OCI-LY1 (cell line): ENCODE results near the gene AFF4.

Experiments
- H2AFZ ChIP-seq: fragments of 200-600 bp; sonication (generic), shearing (Covaris generic); 2 replicates; pipeline ENCODE4 v1.6.0; 2014; ENCODE audit warnings: antibody characterized with exemption, mild to moderate bottlenecking, low read length
- H3F3A ChIP-seq: fragments of 200-600 bp; sonication (generic), shearing (Covaris generic); 2 replicates; pipeline ENCODE4 v1.6.0; 2014; ENCODE audit warnings: mild to moderate bottlenecking, antibody characterized with exemption, low read length, moderate library complexity; ENCODE audit not compliant: insufficient read depth
- H3K27ac ChIP-seq: fragments of 200-600 bp; sonication (generic); 2 replicates; pipeline ENCODE4 v1.5.1; 2014; ENCODE audit warnings: low read length, mixed run types, mild to moderate bottlenecking, low read depth; ENCODE audit not compliant: poor library complexity, severe bottlenecking
- H3K27me3 ChIP-seq: fragments of 200-600 bp; sonication (generic); 2 replicates; pipeline ENCODE4 v1.6.0; 2014; ENCODE audit warnings: antibody characterized with exemption, mild to moderate bottlenecking, low read length, moderate library complexity; ENCODE audit not compliant: insufficient read depth
- H3K36me3 ChIP-seq: fragments of 200-600 bp; sonication (generic); 2 replicates; pipeline ENCODE4 v1.6.1; 2014; ENCODE audit warnings: mild to moderate bottlenecking, antibody characterized with exemption, low read length, moderate library complexity, mixed read lengths; ENCODE audit not compliant: insufficient read depth
- H3K4me1 ChIP-seq: fragments of 200-600 bp; sonication (generic); 2 replicates; pipeline ENCODE4 v1.5.1; 2014; ENCODE audit warnings: mild to moderate bottlenecking, low read length, moderate library complexity; ENCODE audit not compliant: insufficient read depth, severe bottlenecking
- H3K4me2 ChIP-seq: fragments of 200-600 bp; sonication (generic), shearing (Covaris generic); 2 replicates; pipeline ENCODE4 v1.6.1; 2014; ENCODE audit warnings: low read length
- H3K4me3 ChIP-seq: fragments of 200-600 bp; sonication (generic); 2 replicates; pipeline ENCODE4 v1.5.1; 2014; ENCODE audit warnings: low read length, low read depth, mild to moderate bottlenecking, mixed read lengths; ENCODE audit not compliant: poor library complexity, severe bottlenecking
- H3K79me2 ChIP-seq: fragments of 200-600 bp; shearing (Covaris generic); 2 replicates; pipeline ENCODE4 v1.6.1; 2016; ENCODE audit warnings: mixed run types, low read length, mixed read lengths; ENCODE audit not compliant: insufficient read depth
- H3K9ac ChIP-seq: fragments of 200-600 bp; sonication (generic), shearing (Covaris generic); 2 replicates; pipeline ENCODE4 v1.6.1; 2014; ENCODE audit warnings: mild to moderate bottlenecking, low read length, mixed read lengths
- H3K9me2 ChIP-seq: fragments of 200-600 bp; sonication (generic), shearing (Covaris generic); 2 replicates; pipeline ENCODE4 v1.6.1; 2014; ENCODE audit warnings: low read depth, mild to moderate bottlenecking, low read length, mixed read lengths
- H3K9me3 ChIP-seq: fragments of 200-600 bp; shearing (Covaris generic); 2 replicates; pipeline ENCODE4 v1.6.1; 2014; ENCODE audit warnings: low read length, mixed read lengths
- H4K20me1 ChIP-seq: fragments of 200-600 bp; sonication (generic), shearing (Covaris generic); 2 replicates; pipeline ENCODE4 v1.6.0; 2016; ENCODE audit warnings: mild to moderate bottlenecking, low read length; ENCODE audit not compliant: insufficient read depth
- EZH2 ChIP-seq: fragments of 200-600 bp; sonication (generic), shearing (Covaris generic); IDR thresholded peaks from 2 replicates; pipeline ENCODE4 v1.8.0; 2017; ENCODE audit warnings: borderline replicate concordance, mixed run types, mild to moderate bottlenecking, antibody characterized with exemption, low read length, moderate library complexity, mixed read lengths
- TF ChIP-seq, protein P1 (sequence below): fragments of 200-600 bp; sonication (generic), shearing (Covaris generic); IDR thresholded peaks from 2 replicates; pipeline ENCODE4 v1.5.1; 2017; ENCODE audit warnings: mild to moderate bottlenecking, antibody characterized with exemption, low read length, moderate library complexity, mixed read lengths

AFF4 gene

DNA sequence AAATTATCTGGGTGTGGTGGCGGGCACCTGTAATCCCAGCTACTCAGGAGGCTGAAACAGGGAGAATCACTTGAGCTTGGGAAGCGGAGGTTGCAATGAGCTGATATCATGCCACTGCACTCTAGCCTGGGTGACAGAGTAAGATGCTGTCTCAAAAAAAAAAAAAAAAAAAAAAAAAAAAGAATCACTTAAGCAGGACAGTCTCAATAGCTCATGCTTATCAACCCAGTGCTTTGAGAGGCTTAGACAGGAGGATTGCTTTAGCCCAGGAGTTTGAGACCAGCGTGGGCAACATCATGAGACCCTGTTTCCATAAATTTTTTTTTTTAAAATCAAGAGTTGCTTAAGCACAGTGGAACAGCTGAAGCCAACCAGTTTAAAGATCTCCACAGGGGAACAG, 47.3 kb downstream of the AFF4 start:
- Histone ChIP-seq H3F3A (no peaks in the 10 kb centered on the region), H4K20me1 (no peaks in the 10 kb centered on the region)

GRCh38 chr5:132915681-132916080, 47.8 kb downstream of the AFF4 start:
- no peak overlapping the region for H3K4me2 ChIP-seq
- no peaks in the 10 kb centered on the region for H3K9me2 ChIP-seq
- H3K36me3 ChIP-seq: peaks cover 36% of the 10 kb centered on the region
- H4K20me1 ChIP-seq: no peaks in the 10 kb centered on the region
- no peak for TF ChIP-seq EZH2
- TF ChIP-seq, protein P1, sequence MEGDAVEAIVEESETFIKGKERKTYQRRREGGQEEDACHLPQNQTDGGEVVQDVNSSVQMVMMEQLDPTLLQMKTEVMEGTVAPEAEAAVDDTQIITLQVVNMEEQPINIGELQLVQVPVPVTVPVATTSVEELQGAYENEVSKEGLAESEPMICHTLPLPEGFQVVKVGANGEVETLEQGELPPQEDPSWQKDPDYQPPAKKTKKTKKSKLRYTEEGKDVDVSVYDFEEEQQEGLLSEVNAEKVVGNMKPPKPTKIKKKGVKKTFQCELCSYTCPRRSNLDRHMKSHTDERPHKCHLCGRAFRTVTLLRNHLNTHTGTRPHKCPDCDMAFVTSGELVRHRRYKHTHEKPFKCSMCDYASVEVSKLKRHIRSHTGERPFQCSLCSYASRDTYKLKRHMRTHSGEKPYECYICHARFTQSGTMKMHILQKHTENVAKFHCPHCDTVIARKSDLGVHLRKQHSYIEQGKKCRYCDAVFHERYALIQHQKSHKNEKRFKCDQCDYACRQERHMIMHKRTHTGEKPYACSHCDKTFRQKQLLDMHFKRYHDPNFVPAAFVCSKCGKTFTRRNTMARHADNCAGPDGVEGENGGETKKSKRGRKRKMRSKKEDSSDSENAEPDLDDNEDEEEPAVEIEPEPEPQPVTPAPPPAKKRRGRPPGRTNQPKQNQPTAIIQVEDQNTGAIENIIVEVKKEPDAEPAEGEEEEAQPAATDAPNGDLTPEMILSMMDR: no peak
- no peak overlapping the region for H3K27ac ChIP-seq
- no peaks in the 10 kb centered on the region for H3K9me3 ChIP-seq
- no peak overlapping the region for H3K9ac ChIP-seq
- no peaks in the 10 kb centered on the region for H3F3A ChIP-seq
- no peak overlapping the region for H3K4me3 ChIP-seq
- H3K4me1 ChIP-seq: no peaks in the 10 kb centered on the region
- no peak overlapping the region for H2AFZ ChIP-seq
- no peaks in the 10 kb centered on the region for H3K27me3 ChIP-seq
- no peaks in the 10 kb centered on the region for H3K79me2 ChIP-seq

More for the DNA sequence above, 47.3 kb downstream of the AFF4 start:
- Histone ChIP-seq H2AFZ (no peak overlapping the region), H3K9me3 (no peaks in the 10 kb centered on the region), H3K9ac (no peak overlapping the region), H3K4me2 (no peak overlapping the region), H3K36me3 (peaks cover 41% of the 10 kb centered on the region), H3K79me2 (no peaks in the 10 kb centered on the region), H3K4me1 (no peaks in the 10 kb centered on the region), H3K9me2 (no peaks in the 10 kb centered on the region), H3K27me3 (no peaks in the 10 kb centered on the region), H3K27ac (no peak overlapping the region), H3K4me3 (no peak overlapping the region)
- TF ChIP-seq, protein P1: no peak
- no peak for TF ChIP-seq EZH2

GRCh38 chr5:132909702-132910101, 53.7 kb downstream of the AFF4 start:
- H3K4me2 ChIP-seq: no peak overlapping the region
- no peaks in the 10 kb centered on the region for H3K27me3 ChIP-seq
- H3K4me1 ChIP-seq: no peaks in the 10 kb centered on the region
- H3K9ac ChIP-seq: no peak overlapping the region
- H3K9me3 ChIP-seq: no peaks in the 10 kb centered on the region
- TF ChIP-seq, protein P1: no peak
- TF ChIP-seq EZH2: no peak
- no peaks in the 10 kb centered on the region for H4K20me1 ChIP-seq
- no peak overlapping the region for H3K27ac ChIP-seq
- no peak overlapping the region for H2AFZ ChIP-seq
- H3K9me2 ChIP-seq: no peaks in the 10 kb centered on the region
- peaks cover 19% of the 10 kb centered on the region for H3K36me3 ChIP-seq
- no peaks in the 10 kb centered on the region for H3K79me2 ChIP-seq
- no peaks in the 10 kb centered on the region for H3F3A ChIP-seq
- H3K4me3 ChIP-seq: no peak overlapping the region
